GM12878 (cell line): ENCODE data around the gene TMEM38A. TPM values are rescaled to one million over a fixed set of nuclear protein-coding genes. Genes with fewer than 3 reads are reported as not detected.
A peak's percentile ranks its signal among the peaks of the same experiment; 100 is the strongest.

Experiments used
- ATAC-seq: fragments of 200-7000 bp; cut with Tn5 transposase; 3 replicates; pipeline ENCODE4 v1.9.1; 2020; ENCODE audit warnings: mild to moderate bottlenecking, moderate library complexity
- BruUV-seq: library from RNA; stranded (reverse); fragments of 400-500 nt; replicated peaks from 2 replicates; lab custom pipeline; 2021; lab: Mats Ljungman, UMichigan
- CTCF ChIA-PET: fragments of 300-600 bp; sonication (Branson Sonifier 250); formaldehyde crosslinking; extraction: SDS; loops from one replicate; lab custom pipeline; 2021; ENCODE audit warnings: inconsistent platforms; lab: Yijun Ruan, JAX
- POLR2A ChIA-PET: fragments of 350-600 bp; formaldehyde crosslinking; extraction: SDS; loops from one replicate; lab custom pipeline; 2021; ENCODE audit warnings: inconsistent platforms; lab: Charles Lee
- RAD21 ChIA-PET: fragments of 300-600 bp; sonication (Branson Sonifier 250); formaldehyde crosslinking; loops from one replicate; lab custom pipeline; 2023; ENCODE audit warnings: antibody characterized with exemption; ENCODE audit not compliant: unreplicated experiment; lab: Charles Lee
- SMC1A ChIA-PET: fragments of 300-600 bp; sonication (Branson Sonifier 250); formaldehyde crosslinking; loops from one replicate; lab custom pipeline; 2023; ENCODE audit not compliant: unreplicated experiment, uncharacterized antibody; lab: Charles Lee
- DNase-seq: peaks from one replicate; pipeline ENCODE4 v3.0.0-alpha.2; 2011; ENCODE audit warnings: low read depth, low spot score
- FAIRE-seq: peaks from 3 replicates; lab custom pipeline; 2011; peaks lifted over from hg19 to GRCh38; lab: Jason Lieb, UNC
- H2AFZ ChIP-seq: 2 replicates; pipeline ENCODE4 v1.6.0; 2011; ENCODE audit warnings: low read depth, low read length, control low read depth; ENCODE audit not compliant: control insufficient read depth
- H3K27ac ChIP-seq: 2 replicates; pipeline ENCODE4 v1.5.1; 2011; ENCODE audit warnings: control low read depth; ENCODE audit not compliant: control insufficient read depth, insufficient read depth
- H3K27me3 ChIP-seq, 2 experiments: replicated peaks in 1 of 2; 2 replicates each; pipeline versions ENCODE4 v1.6.0 to v1.6.1; 2011; ENCODE audit warnings: low read length in 1 of 2; ENCODE audit not compliant: control insufficient read depth in 2 of 2, insufficient read depth in 2 of 2
- H3K36me3 ChIP-seq, 2 experiments: 2 replicates each; pipeline ENCODE4 v1.5.1; 2011; ENCODE audit warnings: low read length in 1 of 2; ENCODE audit not compliant: control insufficient read depth in 2 of 2, insufficient read depth in 2 of 2
- H3K4me1 ChIP-seq: 2 replicates; pipeline ENCODE4 v1.6.1; 2011; ENCODE audit warnings: mild to moderate bottlenecking, low read length, moderate library complexity, mixed read lengths; ENCODE audit not compliant: control insufficient read depth, insufficient read depth
- H3K4me2 ChIP-seq: 2 replicates; pipeline ENCODE4 v1.6.0; 2011; ENCODE audit warnings: control low read depth; ENCODE audit not compliant: control insufficient read depth, insufficient read depth
- H3K4me3 ChIP-seq: fragments of 200-600 bp; sonication (generic); 2 replicates; pipeline ENCODE4 v1.5.1; 2016
- H3K79me2 ChIP-seq: 2 replicates; pipeline ENCODE4 v1.6.0; 2011; ENCODE audit warnings: low read length; ENCODE audit not compliant: control insufficient read depth, insufficient read depth
- H3K9ac ChIP-seq: 2 replicates; pipeline ENCODE4 v1.8.0; 2011; ENCODE audit warnings: low read length, control low read depth, mixed read lengths; ENCODE audit not compliant: control insufficient read depth, insufficient read depth
- H3K9me3 ChIP-seq: replicated peaks from 3 replicates; pipeline ENCODE4 v1.5.1; 2011; ENCODE audit warnings: mild to moderate bottlenecking, low read length; ENCODE audit not compliant: control insufficient read depth, insufficient read depth
- H4K20me1 ChIP-seq: 2 replicates; pipeline ENCODE4 v1.6.0; 2011; ENCODE audit not compliant: control insufficient read depth, insufficient read depth
- ATF3 ChIP-seq: IDR thresholded peaks from 2 replicates; pipeline ENCODE4 v1.6.1; 2011; ENCODE audit warnings: low read depth, mild to moderate bottlenecking, low read length, moderate library complexity, borderline replicate concordance; ENCODE audit errors: extremely low read depth
- CBX3 ChIP-seq: fragments of 200-600 bp; sonication (generic); IDR thresholded peaks from 2 replicates; pipeline ENCODE4 v1.6.1; 2016; ENCODE audit warnings: low read depth, borderline replicate concordance
- CHD4 ChIP-seq: fragments of 200-600 bp; sonication (generic); IDR thresholded peaks from 2 replicates; pipeline ENCODE4 v1.6.1; 2016; ENCODE audit warnings: mild to moderate bottlenecking
- HSF1 ChIP-seq: fragments of 150-350 bp; IDR thresholded peaks from 2 replicates; pipeline ENCODE4 v1.6.1; 2014; ENCODE audit warnings: mild to moderate bottlenecking, low read depth, low read length
- JUND ChIP-seq: IDR thresholded peaks from 2 replicates; pipeline ENCODE4 v1.6.1; 2012; ENCODE audit warnings: low read depth, mild to moderate bottlenecking, low read length, improper control_type of control experiment, moderate library complexity
- MYB ChIP-seq: fragments of 150-350 bp; IDR thresholded peaks from 2 replicates; pipeline ENCODE4 v1.6.1; 2014; ENCODE audit warnings: mild to moderate bottlenecking, low read depth, low read length, borderline replicate concordance
- PAX8 ChIP-seq: fragments of 450-650 bp; IDR thresholded peaks from 2 replicates; pipeline ENCODE4 v1.6.1; 2017; ENCODE audit warnings: mild to moderate bottlenecking, moderate library complexity
- POLR2AphosphoS2 ChIP-seq: IDR thresholded peaks from 2 replicates; pipeline ENCODE4 v1.6.1; 2011; ENCODE audit warnings: low read depth, mild to moderate bottlenecking, low read length, improper control_type of control experiment, moderate library complexity
- RELB ChIP-seq: fragments of 450-650 bp; IDR thresholded peaks from 2 replicates; pipeline ENCODE4 v1.6.1; 2017; ENCODE audit warnings: low read depth, mild to moderate bottlenecking, moderate library complexity
- SIN3A ChIP-seq: IDR thresholded peaks from 2 replicates; pipeline ENCODE4 v1.6.1; 2012; ENCODE audit warnings: low read depth, low read length, improper control_type of control experiment
- SREBF2 ChIP-seq: IDR thresholded peaks from 2 replicates; pipeline ENCODE4 v1.6.1; 2012; ENCODE audit warnings: mild to moderate bottlenecking, low read length
- USF1 ChIP-seq: IDR thresholded peaks from 2 replicates; pipeline ENCODE4 v1.6.1; 2011; ENCODE audit warnings: borderline replicate concordance, low read depth, mild to moderate bottlenecking, moderate library complexity, mixed read lengths, low read length; ENCODE audit not compliant: insufficient read depth; ENCODE audit errors: extremely low read length
- USF2 ChIP-seq: IDR thresholded peaks from 2 replicates; pipeline ENCODE4 v1.6.1; 2011; ENCODE audit warnings: low read depth, low read length, improper control_type of control experiment, borderline replicate concordance
- ZBED1 ChIP-seq: IDR thresholded peaks from 2 replicates; pipeline ENCODE4 v1.6.1; 2016; ENCODE audit warnings: borderline replicate concordance
- ZBTB4 ChIP-seq: fragments of 450-650 bp; formaldehyde crosslinking; IDR thresholded peaks from 2 replicates; pipeline ENCODE4 v1.4.0; 2022; ENCODE audit warnings: mild to moderate bottlenecking, moderate library complexity
- WGBS: methylation state at CpG from one replicate; pipeline ENCODE4 v1.1.6; 2016; ENCODE audit warnings: low lambda C conversion rate; ENCODE audit not compliant: insufficient replicate concordance, insufficient coverage; ENCODE audit errors: missing lambda C conversion rate; 5-methylcytosine and 5-hydroxymethylcytosine counted together
- in situ Hi-C: fragments of 300-500 bp; cut with MboI; formaldehyde crosslinking; loops from 9 replicates; pipeline ENCODE4 v1.14.3; 2018; ENCODE audit warnings: mixed read lengths
- intact Hi-C: fragments of 100-400 bp; cut with micrococcal nuclease; formaldehyde crosslinking; loops from one replicate; pipeline ENCODE4 v1.14.2; 2022; ENCODE audit not compliant: unreplicated experiment
- polyA plus RNA-seq, 11 experiments: library from polyadenylated mRNA; depleted of rRNA in 4 of 11; unstranded in 6 of 11; stranded (reverse) in 5 of 11; fragments of >200 nt; fragmentation: Nextera tagmentation in 4 of 11; fragmentation: Illumina TruSeq in 1 of 11; extraction: Ambion mirVana in 4 of 11; extraction: Trizol in 1 of 11; gene quantifications; 1 replicate in 1 of 11; 2 replicates in 10 of 11; pipeline versions ENCODE4 v1.2.1 to v1.2.3, GENCODE V29; 2011 to 2016; ENCODE audit warnings: inconsistent platforms in 2 of 11, missing spikeins in 2 of 11, low read depth in 1 of 11
- total RNA-seq, 4 experiments: library from RNA; depleted of rRNA in 3 of 4; stranded (reverse); fragments of >200 nt in 3 of 4; fragmentation: Illumina TruSeq in 1 of 4; extraction: Trizol in 1 of 4; gene quantifications; 2 replicates each; pipeline versions ENCODE4 v1.2.1 to v1.2.3, GENCODE V29; 2013 to 2021

The TMEM38A gene
- total and polyA plus RNA-seq, 10 of the 15 experiments (the other 5 are each of a cell fraction or from before 2014, with no cell fraction given): 4.5 to 22.2 (median 15.0) TPM

GRCh38 chr19:16619457-16619856 is 41.5 kb upstream of the TMEM38A start:
- no peaks in the 10 kb centered on the region for H3K9me3 ChIP-seq
- ATAC-seq (peak; percentile 7), FAIRE-seq (no peak), DNase-seq (no peak)
- peaks cover 15% of the 10 kb centered on the region; the same call in 1 of the 2 replicates for H4K20me1 ChIP-seq
- WGBS: 57% methylated on average over 7 of the region's 7 CpGs
- no peak overlapping the region for H3K4me3 ChIP-seq
- H3K4me2 ChIP-seq: peak overlapping the region; percentile 45
- no peak overlapping the region for H2AFZ ChIP-seq
- H3K36me3 ChIP-seq: peaks cover 4 to 12% of the 10 kb centered on the region in 2 experiments; a peak in 2 of 4 replicates
- in situ Hi-C loops: no loop called here
- no peaks in the 10 kb centered on the region for H3K27me3 ChIP-seq
- H3K27ac ChIP-seq: no peak overlapping the region
- H3K79me2 ChIP-seq: peaks cover 99% of the 10 kb centered on the region
- ChIA-PET RAD21 (interaction anchor here (1.2 to 2.5 kb wide), 3 partner anchors 9 to 32 kb away, joined by 3 to 17 read pairs (median 12); partner anchors contain the start of gene MED26), CTCF (interaction anchor here (1.0 to 2.2 kb wide), 3 partner anchors 14 to 51 kb away, joined by 3 to 5 read pairs (median 4); no protein-coding TSS in a partner anchor), SMC1A (interaction anchor here (1.1 to 2.9 kb wide), 2 partner anchors 10 to 46 kb away, joined by 4 to 14 read pairs; no protein-coding TSS in a partner anchor), POLR2A (interaction anchor here (1.4 to 3.4 kb wide), 3 partner anchors 9 to 34 kb away, joined by 4 to 19 read pairs (median 12); no protein-coding TSS in a partner anchor)
- intact Hi-C loops: no loop called here
- TF ChIP-seq RELB (no peak), POLR2AphosphoS2 (no peak), SREBF2 (no peak), ZBTB4 (no peak), ATF3 (no peak), CHD4 (no peak), PAX8 (no peak), HSF1 (no peak), SIN3A (no peak), CBX3 (no peak), USF2 (no peak), MYB (no peak), USF1 (no peak), ZBED1 (no peak), JUND (no peak)
- no peak overlapping the region for H3K9ac ChIP-seq
- peaks cover 44% of the 10 kb centered on the region for H3K4me1 ChIP-seq
- BruUV-seq: no TSS peak
